Uterus (tissue), 4 donors: Measurements from ENCODE around the gene SND1. TPM values are rescaled to one million over a fixed set of nuclear protein-coding genes. Genes with fewer than 3 reads are reported as not detected.

Source experiments
- DNase-seq, 2 donors: peaks; one replicate each; pipeline ENCODE4 v3.0.0-alpha.2; 2019 to 2020
- H3K27ac ChIP-seq, 2 donors: fragments of 200-600 bp; sonication (generic); 1 replicate in 1 of 2; 2 replicates in 1 of 2; pipeline ENCODE4 v1.5.1; 2016 to 2018
- H3K27me3 ChIP-seq, 2 donors: fragments of 200-600 bp; sonication (generic); one replicate each; pipeline ENCODE4 v1.5.1; 2018 to 2019; ENCODE audit warnings: control low read depth in 1 of 2
- H3K36me3 ChIP-seq, 2 donors: fragments of 200-600 bp; sonication (generic); one replicate each; pipeline ENCODE4 v1.5.1; 2019; ENCODE audit warnings: control low read depth in 1 of 2
- H3K4me1 ChIP-seq, 2 donors: fragments of 200-600 bp; sonication (generic); one replicate each; pipeline ENCODE4 v1.5.1; 2018 to 2019; ENCODE audit warnings: control low read depth in 1 of 2
- H3K4me3 ChIP-seq, 2 donors: fragments of 200-600 bp; sonication (generic); 1 replicate in 1 of 2; 2 replicates in 1 of 2; pipeline ENCODE4 v1.5.1; 2018 to 2019; ENCODE audit warnings: mild to moderate bottlenecking in 1 of 2
- H3K9me3 ChIP-seq, 2 donors: fragments of 200-600 bp; sonication (generic); one replicate each; pipeline ENCODE4 v1.5.1; 2019; ENCODE audit warnings: control low read depth in 1 of 2
- CTCF ChIP-seq, 4 experiments: fragments of 200-600 bp in 2 of 4; fragments of 450-650 bp in 2 of 4; sonication (generic) in 2 of 4; IDR thresholded peaks; one replicate each; pipeline ENCODE4 v1.5.1; 2016 to 2019; ENCODE audit warnings: antibody characterized with exemption in 4 of 4, mild to moderate bottlenecking in 2 of 4, moderate library complexity in 1 of 4
- POLR2A ChIP-seq, 2 donors: fragments of 450-650 bp; IDR thresholded peaks; one replicate each; pipeline ENCODE4 v1.6.1; 2016; ENCODE audit warnings: antibody characterized with exemption in 2 of 2, mild to moderate bottlenecking in 1 of 2, moderate library complexity in 1 of 2
- intact Hi-C: fragments of 100-400 bp; cut with DNase I; formaldehyde crosslinking; loops from one replicate; pipeline ENCODE4 v1.15.1; 2023; ENCODE audit warnings: low total_unique reads
- total RNA-seq, 4 donors: library from RNA; depleted of rRNA in 3 of 4; stranded (reverse); fragments of >200 nt in 3 of 4; gene quantifications; one replicate each; pipeline versions ENCODE4 v1.1.0 to v1.2.4, GENCODE V29; 2014 to 2023
- donor health status: DM: yes; HTN: yes; CAD: no.

The SND1 gene
- total RNA-seq, 4 donors from 2014 or later: 54.8 to 192 (median 117) TPM

- no peaks in the 10 kb centered on the region for H3K36me3 ChIP-seq
- H3K9me3 ChIP-seq: peaks cover 0 to 5% of the 10 kb centered on the region in 2 donors
These were observed 54.8 kb downstream of the SND1 start for GRCh38 chr7:127706766-127707165.

DNA sequence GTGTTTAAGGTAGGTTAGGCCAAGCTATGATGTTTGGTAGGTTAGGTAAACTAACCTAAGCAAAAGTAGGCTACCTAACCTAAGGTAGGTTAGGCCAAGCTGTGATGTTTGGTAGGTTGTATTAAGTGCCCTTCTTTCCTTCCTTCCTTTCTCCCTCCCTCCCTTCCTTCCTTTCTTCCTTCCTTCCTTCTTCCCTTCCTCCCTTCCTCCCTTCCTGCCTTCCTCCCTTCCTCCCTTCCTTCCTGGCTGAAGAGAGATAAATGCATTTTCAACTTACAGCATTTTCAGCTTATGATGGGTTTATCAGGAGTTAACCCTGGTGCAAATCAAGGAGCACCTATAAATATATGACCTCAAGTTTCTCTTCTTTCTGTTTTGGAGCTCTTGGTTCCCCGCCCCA, 56.2 kb downstream of the SND1 start:
- Histone ChIP-seq H3K27ac (peak overlapping the region; percentile 53 to 65), H3K4me3 (no peak overlapping the region), H3K9me3 (peaks cover 0 to 5% of the 10 kb centered on the region in 2 donors), H3K27me3 (no peaks in the 10 kb centered on the region), H3K4me1 (peaks cover 0 to 4% of the 10 kb centered on the region in 2 donors), H3K36me3 (no peaks in the 10 kb centered on the region)
- intact Hi-C loops: no loop called here
- TF ChIP-seq POLR2A (IDR thresholded peaks at IDR 0.05) (no peak), CTCF (IDR thresholded peaks at IDR 0.05) (no peak)
- no peak for DNase-seq

More at GRCh38 chr7:127706766-127707165, 54.8 kb downstream of the SND1 start:
- H3K27me3 ChIP-seq: no peaks in the 10 kb centered on the region
- no peak overlapping the region for H3K27ac ChIP-seq
- DNase-seq: no peak
- peaks cover 0 to 4% of the 10 kb centered on the region in 2 donors for H3K4me1 ChIP-seq
- TF ChIP-seq CTCF (IDR thresholded peaks at IDR 0.05) (no peak), POLR2A (IDR thresholded peaks at IDR 0.05) (no peak)
- intact Hi-C loops: no loop called here
- no peak overlapping the region for H3K4me3 ChIP-seq

DNA sequence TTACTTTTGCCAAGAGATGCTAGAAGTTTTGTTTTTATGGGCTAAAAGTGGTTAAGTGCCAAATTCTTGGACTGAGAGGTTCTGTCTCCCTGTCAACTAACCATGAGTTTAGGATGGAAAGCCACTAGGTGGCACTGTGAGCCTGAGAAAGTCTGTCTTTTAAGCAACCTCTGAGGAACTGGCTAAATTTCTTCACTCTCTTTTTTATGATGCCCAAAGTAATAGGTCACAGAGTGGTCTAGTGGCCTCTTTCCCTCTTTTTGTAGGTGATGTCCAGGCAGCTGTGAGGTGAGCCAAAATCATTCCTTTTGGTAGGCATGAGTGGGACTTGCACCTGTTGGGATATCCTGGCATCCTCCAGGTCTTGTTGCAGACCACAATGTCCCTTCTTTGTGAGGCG, 56.8 kb downstream of the SND1 start:
- Histone ChIP-seq H3K36me3 (no peaks in the 10 kb centered on the region), H3K27ac (peak overlapping the region; percentile 53 to 65), H3K4me1 (peaks cover 0 to 4% of the 10 kb centered on the region in 2 donors), H3K27me3 (no peaks in the 10 kb centered on the region), H3K9me3 (peaks cover 0 to 5% of the 10 kb centered on the region in 2 donors), H3K4me3 (no peak overlapping the region)
- DNase-seq: peak; percentile 71 to 91
- intact Hi-C loops: no loop called here
- TF ChIP-seq POLR2A (IDR thresholded peaks at IDR 0.05) (no peak), CTCF (IDR thresholded peaks at IDR 0.05) (peak; percentile 74 to 88 (median 78))

GRCh38 chr7:127710635-127711034, 58.6 kb downstream of the SND1 start:
- H3K4me3 ChIP-seq: no peak overlapping the region
- TF ChIP-seq POLR2A (IDR thresholded peaks at IDR 0.05) (no peak), CTCF (IDR thresholded peaks at IDR 0.05) (no peak)
- no peaks in the 10 kb centered on the region for H3K27me3 ChIP-seq
- H3K9me3 ChIP-seq: peaks cover 0 to 5% of the 10 kb centered on the region in 2 donors
- H3K36me3 ChIP-seq: no peaks in the 10 kb centered on the region
- peaks cover 0 to 4% of the 10 kb centered on the region in 2 donors for H3K4me1 ChIP-seq
- H3K27ac ChIP-seq: no peak overlapping the region
- DNase-seq: no peak
- intact Hi-C loops: loop anchor here (10.0 kb wide), 1 partner anchor 494 kb away; no protein-coding TSS in a partner anchor

- H3K4me3 ChIP-seq: no peak overlapping the region
- no peaks in the 10 kb centered on the region for H3K36me3 ChIP-seq
- H3K27me3 ChIP-seq: no peaks in the 10 kb centered on the region
- peaks cover 0 to 4% of the 10 kb centered on the region in 2 donors for H3K4me1 ChIP-seq
- intact Hi-C loops: loop anchor here (10.0 kb wide), 1 partner anchor 493 kb away; no protein-coding TSS in a partner anchor
- no peak for DNase-seq
- no peak overlapping the region for H3K27ac ChIP-seq
- peaks cover 0 to 5% of the 10 kb centered on the region in 2 donors for H3K9me3 ChIP-seq
- TF ChIP-seq CTCF (IDR thresholded peaks at IDR 0.05) (no peak), POLR2A (IDR thresholded peaks at IDR 0.05) (no peak)
These were observed 59.9 kb downstream of the SND1 start for GRCh38 chr7:127711872-127712271.
